HG03442 (cell line): Measurements from ENCODE around the gene P3H3.

ENCODE experiments used
- ATAC-seq: cut with Tn5 transposase; IDR thresholded peaks from one replicate; pipeline ENCODE4 v1.9.1; 2021; ENCODE audit warnings: mild to moderate bottlenecking, moderate library complexity; ENCODE audit not compliant: unreplicated experiment

The P3H3 gene

GRCh38 chr12:6827982-6828780, at the start of gene P3H3:
Gene P3H3, plus strand, starts transcription at chr12:6828407. Its CDS starts 34 bp downstream, at chr12:6828441.
- no peak for ATAC-seq

- ATAC-seq = no peak
Observed at GRCh38 chr12:6778574-6779550, 49.3 kb upstream of the P3H3 start.

- ATAC-seq = no peak
Observed at GRCh38 chr12:6779708-6780432, 48.3 kb upstream of the P3H3 start.

- ATAC-seq = no peak
Observed at GRCh38 chr12:6780573-6780972, 47.6 kb upstream of the P3H3 start.

GRCh38 chr12:6782119-6782518, 46.1 kb upstream of the P3H3 start:
- ATAC-seq = no peak

GRCh38 chr12:6782850-6783566, 45.2 kb upstream of the P3H3 start:
- ATAC-seq = no peak

- no peak for ATAC-seq
Observed at GRCh38 chr12:6783828-6784227, 44.4 kb upstream of the P3H3 start.

- no peak for ATAC-seq
Observed at GRCh38 chr12:6784296-6784695, 43.9 kb upstream of the P3H3 start.

- no peak for ATAC-seq
Observed at GRCh38 chr12:6784761-6785160, 43.4 kb upstream of the P3H3 start.

GRCh38 chr12:6786416-6787094, 41.7 kb upstream of the P3H3 start:
- ATAC-seq = no peak

- no peak for ATAC-seq
Observed at GRCh38 chr12:6787309-6787708, 40.9 kb upstream of the P3H3 start.

- no peak for ATAC-seq
Observed at GRCh38 chr12:6788972-6789924, 39.0 kb upstream of the P3H3 start, which contains the start of gene CD4. Gene CD4, plus strand, starts transcription at chr12:6789528. Its CDS starts 10,611 bp downstream, at chr12:6800139.

GRCh38 chr12:6790496-6791150, 37.6 kb upstream of the P3H3 start:
- no peak for ATAC-seq

GRCh38 chr12:6791931-6792520, 36.2 kb upstream of the P3H3 start:
- ATAC-seq = no peak

- ATAC-seq = no peak
Observed at GRCh38 chr12:6792522-6793201, 35.5 kb upstream of the P3H3 start.

- ATAC-seq = no peak
Observed at GRCh38 chr12:6795088-6795487, 33.1 kb upstream of the P3H3 start.

GRCh38 chr12:6796576-6796975, 31.6 kb upstream of the P3H3 start:
- ATAC-seq = no peak
